HG02885 (cell line): ENCODE measurements around the gene HLA-DRB1.

Experiments
- ATAC-seq: cut with Tn5 transposase; IDR thresholded peaks from one replicate; pipeline ENCODE4 v1.9.1; 2021; ENCODE audit warnings: mild to moderate bottlenecking; ENCODE audit not compliant: unreplicated experiment, poor library complexity

Gene HLA-DRB1

GRCh38 chr6:32565511-32565910, 24.1 kb downstream of the HLA-DRB1 start:
- no peak for ATAC-seq

- ATAC-seq: no peak
Observed at GRCh38 chr6:32562940-32563339, 26.7 kb downstream of the HLA-DRB1 start.

DNA sequence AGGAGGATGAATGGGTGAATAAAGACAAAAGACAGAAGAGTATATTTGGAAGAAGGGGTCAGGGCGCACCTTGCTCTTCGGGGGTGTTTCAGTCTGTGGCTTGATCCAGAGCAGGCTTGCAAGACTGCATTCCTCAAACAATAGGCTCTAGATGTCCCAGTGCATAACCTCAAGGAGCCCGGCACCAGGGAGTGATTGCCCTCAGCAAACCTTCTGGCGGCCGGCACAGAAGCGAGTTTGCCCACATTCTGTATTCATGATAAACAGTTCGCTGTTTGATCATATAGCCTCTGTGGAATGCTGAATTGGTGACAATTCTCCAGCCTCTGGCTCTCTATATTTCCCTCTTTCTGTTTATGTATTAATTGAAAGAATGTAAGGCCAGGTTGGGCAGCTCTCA, 29.9 kb downstream of the HLA-DRB1 start:
- ATAC-seq: no peak

DNA sequence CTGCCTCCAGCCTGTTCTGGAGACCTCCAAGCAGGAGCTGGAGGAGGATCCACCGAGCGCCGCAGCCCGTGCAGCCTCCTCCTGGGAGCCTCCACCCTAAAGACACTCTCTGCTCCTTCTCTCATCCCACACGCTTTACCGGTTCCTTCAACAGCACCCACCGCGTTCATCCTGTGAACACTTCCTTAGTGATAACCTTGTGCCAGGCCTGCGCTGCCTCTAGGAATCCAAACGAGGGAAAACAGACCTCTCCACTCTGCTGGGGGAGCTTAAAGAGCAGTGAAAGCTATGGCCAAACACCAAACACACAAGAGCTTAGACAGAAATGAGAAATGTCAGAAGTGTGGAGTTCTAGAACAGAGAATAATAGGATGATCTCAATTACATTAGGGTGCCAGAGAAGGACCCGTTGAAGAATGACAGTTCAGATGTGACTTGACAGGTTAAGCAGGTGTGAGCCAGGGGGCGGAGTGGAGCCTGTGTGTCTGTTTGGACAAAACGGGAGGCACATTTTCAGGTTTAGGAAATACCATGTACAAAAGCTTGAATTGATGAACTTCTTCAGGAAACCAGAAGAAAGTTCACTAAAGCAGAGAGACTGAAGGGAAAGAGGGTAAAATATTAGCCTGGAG, 31.1 kb downstream of the HLA-DRB1 start:
- no peak for ATAC-seq

DNA sequence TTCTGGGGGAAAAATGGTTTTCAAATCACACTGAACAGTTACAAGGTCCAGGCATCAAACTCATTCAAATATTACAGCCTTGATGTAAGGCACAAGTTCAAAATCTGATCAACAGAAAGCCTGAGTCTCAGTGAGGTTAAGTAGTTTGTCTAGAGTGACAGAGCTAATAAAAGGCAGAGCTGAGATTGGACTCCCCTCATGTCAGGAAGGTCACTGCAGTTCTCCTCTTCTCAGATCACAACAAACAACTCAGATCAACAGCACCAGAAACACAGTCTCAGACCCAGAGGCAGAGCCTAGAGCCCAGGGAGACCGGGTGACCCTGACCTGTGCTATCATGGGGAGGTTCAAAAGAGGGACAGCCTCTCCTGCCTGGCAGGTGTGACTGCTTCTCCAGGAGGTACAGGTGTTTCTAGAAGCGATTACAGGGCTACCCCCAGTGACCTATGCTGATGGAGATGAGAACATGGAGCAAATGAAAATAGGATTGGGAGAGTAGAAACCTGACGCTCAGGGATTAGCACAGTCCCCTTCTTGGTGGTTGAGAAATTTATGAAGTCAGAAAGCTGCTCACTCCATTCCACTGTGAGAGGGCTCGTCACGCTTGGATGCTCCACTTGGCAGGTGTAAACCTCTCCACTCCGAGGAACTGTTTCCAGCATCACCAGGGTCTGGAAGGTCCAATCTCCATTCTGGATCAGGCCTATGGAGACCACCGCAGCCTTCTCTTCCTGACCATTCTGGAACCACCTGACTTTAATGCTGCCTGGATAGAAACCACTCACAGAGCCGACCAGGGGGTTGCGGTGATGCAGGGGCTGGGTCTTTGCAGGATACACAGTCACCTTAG, 35.3 kb downstream of the HLA-DRB1 start:
- no peak for ATAC-seq

GRCh38 chr6:32553037-32553742, 36.5 kb downstream of the HLA-DRB1 start:
- ATAC-seq: no peak

DNA sequence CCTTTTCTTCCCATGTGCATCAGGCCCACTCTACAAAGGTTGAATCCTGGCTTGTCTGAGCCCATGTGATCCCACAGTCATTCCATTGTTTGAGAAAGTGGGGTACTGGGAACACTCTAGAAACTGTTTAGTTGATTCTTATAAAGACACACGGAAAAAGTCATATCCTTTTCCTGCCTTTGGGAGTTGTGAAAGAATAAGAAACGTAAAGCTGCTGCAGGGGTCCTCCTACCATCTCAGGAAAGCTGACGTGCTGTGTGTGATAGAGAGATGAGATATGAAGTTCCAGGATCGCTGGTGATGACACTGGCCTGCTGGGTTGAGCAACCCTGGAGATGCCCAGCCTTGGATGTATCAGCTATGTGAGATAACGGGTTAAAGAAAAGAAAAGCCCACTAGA, 38.2 kb downstream of the HLA-DRB1 start:
- ATAC-seq: no peak

GRCh38 chr6:32539839-32540238, 49.8 kb downstream of the HLA-DRB1 start:
- no peak for ATAC-seq

GRCh38 chr6:32530431-32530793, 59.2 kb downstream of the HLA-DRB1 start:
- peak; percentile 46 for ATAC-seq

DNA sequence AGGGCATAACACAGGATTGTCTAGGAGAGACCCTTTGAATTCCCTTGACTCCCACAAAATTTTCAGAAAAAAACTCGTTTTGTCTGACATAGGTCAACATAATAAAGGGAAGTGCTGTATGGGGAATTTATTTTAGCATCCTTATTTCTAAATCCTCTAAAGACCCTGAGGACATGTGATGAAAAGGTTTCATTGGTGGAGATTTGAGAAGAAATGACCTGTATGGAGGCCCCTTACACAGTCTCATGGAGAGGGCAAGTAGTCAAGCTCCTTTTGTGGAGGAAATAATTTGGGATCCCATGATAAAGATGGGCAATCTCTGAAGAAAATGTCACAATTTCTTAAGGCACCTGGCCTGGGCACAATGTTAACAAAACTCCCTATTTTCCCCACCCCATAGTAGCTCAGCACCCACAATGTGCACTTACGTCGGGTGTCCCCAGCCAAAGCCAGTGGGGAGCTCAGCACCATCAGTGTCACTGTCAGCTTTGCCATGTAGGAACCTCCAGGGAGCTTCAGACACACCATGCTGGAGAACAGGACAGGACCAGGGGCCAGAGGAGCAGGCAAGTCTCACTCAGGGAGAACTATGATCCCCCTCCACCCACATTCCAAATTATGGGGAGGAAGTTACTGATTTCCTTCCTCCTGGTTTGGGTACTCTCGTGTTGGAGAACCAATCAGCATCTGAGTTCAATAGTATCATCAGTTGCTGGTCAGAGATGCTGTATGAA, 59.8 kb downstream of the HLA-DRB1 start, which contains the start of gene HLA-DRB5:
Gene HLA-DRB5, minus strand, starts transcription at position 591 of the 734 bp plus-strand sequence. Its CDS starts 63 bp downstream, at position 528.
- ATAC-seq: peak; percentile 78
